Measurements from ENCODE around the gene PDE8A. TPM values are rescaled to one million over a fixed set of nuclear protein-coding genes. Genes with fewer than 3 reads are reported as not detected.
A peak's percentile ranks its signal among the peaks of the same experiment; 100 is the strongest.

PDE8A gene
- total and polyA plus RNA-seq, 2 donors (not counting 1 experiment from before 2014, with no cell fraction given): 17.7 to 26.3 TPM

- Histone ChIP-seq H3K9me3 (ENCODE audit: control insufficient read depth, insufficient read depth, low read depth, low read length) (no peaks in the 10 kb centered on the region), H3K9ac (ENCODE audit: insufficient read depth, low read length) (no peak overlapping the region), H3K4me2 (ENCODE audit: extremely low read depth, insufficient read depth, low read length) (no peak overlapping the region), H3K4me3 (replicated peaks in 1 of 4; ENCODE audit: control extremely low read depth in 1 of 4, insufficient read depth in 1 of 4, low read depth in 3 of 4, low read length in 4 of 4) (no peak overlapping the region), H4K20me1 (ENCODE audit: control insufficient read depth, extremely low read depth, insufficient read depth, low read length) (no peaks in the 10 kb centered on the region), H3K36me3 (ENCODE audit: control insufficient read depth, insufficient read depth, low read length) (no peaks in the 10 kb centered on the region), H3K4me1 (ENCODE audit: control insufficient read depth, extremely low read depth, insufficient read depth, low read length) (no peaks in the 10 kb centered on the region), H3K79me2 (ENCODE audit: control insufficient read depth, insufficient read depth, low read length) (no peaks in the 10 kb centered on the region), H3K27me3 (ENCODE audit: control insufficient read depth, insufficient read depth, low read length) (no peaks in the 10 kb centered on the region), H3K27ac (ENCODE audit: insufficient read depth, low read length) (no peak overlapping the region), H2AFZ (ENCODE audit: low read length) (no peak overlapping the region)
- no peak for TF ChIP-seq EZH2 (IDR thresholded peaks at IDR 0.05; ENCODE audit: low read length, missing control alignments)
- TF ChIP-seq, protein P1, sequence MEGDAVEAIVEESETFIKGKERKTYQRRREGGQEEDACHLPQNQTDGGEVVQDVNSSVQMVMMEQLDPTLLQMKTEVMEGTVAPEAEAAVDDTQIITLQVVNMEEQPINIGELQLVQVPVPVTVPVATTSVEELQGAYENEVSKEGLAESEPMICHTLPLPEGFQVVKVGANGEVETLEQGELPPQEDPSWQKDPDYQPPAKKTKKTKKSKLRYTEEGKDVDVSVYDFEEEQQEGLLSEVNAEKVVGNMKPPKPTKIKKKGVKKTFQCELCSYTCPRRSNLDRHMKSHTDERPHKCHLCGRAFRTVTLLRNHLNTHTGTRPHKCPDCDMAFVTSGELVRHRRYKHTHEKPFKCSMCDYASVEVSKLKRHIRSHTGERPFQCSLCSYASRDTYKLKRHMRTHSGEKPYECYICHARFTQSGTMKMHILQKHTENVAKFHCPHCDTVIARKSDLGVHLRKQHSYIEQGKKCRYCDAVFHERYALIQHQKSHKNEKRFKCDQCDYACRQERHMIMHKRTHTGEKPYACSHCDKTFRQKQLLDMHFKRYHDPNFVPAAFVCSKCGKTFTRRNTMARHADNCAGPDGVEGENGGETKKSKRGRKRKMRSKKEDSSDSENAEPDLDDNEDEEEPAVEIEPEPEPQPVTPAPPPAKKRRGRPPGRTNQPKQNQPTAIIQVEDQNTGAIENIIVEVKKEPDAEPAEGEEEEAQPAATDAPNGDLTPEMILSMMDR (conservative IDR thresholded peaks at IDR 0.05 in 1 of 2, IDR thresholded peaks at IDR 0.05 in 1 of 2; ENCODE audit: low read depth in 1 of 2, low read length in 2 of 2): no peak
- DNase-seq (ENCODE audit: low read depth in 2 of 2): no peak
Observed at GRCh38 chr15:85151145-85151544, 169.5 kb downstream of the PDE8A start.

DNA sequence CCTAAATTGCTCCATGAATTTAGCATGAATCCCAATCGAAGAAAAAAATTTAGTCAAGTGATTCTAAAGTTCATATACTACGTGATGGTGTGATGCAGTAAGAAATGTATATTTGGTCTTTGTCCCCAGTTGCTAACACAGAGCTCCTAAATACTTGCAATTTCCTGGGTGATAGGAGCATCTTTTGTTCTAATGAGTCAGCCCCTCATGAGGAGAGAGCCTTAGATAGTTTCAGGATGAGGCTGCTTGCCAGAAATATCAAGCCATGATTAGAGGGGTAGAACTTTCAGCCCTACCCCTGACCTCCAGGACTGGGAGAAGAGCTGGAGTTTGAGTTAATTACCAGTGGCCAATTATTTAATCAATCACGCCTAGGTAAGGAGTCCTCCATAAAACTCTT lies 170.2 kb downstream of the PDE8A start:
- peak in 1 of 2 donors; percentile 31 for DNase-seq (ENCODE audit: low read depth in 2 of 2)
- H3K9me3 ChIP-seq (ENCODE audit: control insufficient read depth, insufficient read depth, low read depth, low read length): no peaks in the 10 kb centered on the region
- no peaks in the 10 kb centered on the region for H4K20me1 ChIP-seq (ENCODE audit: control insufficient read depth, extremely low read depth, insufficient read depth, low read length)
- H3K27ac ChIP-seq (ENCODE audit: insufficient read depth, low read length): no peak overlapping the region
- TF ChIP-seq EZH2 (IDR thresholded peaks at IDR 0.05; ENCODE audit: low read length, missing control alignments): no peak
- TF ChIP-seq, protein P1 (conservative IDR thresholded peaks at IDR 0.05 in 1 of 2, IDR thresholded peaks at IDR 0.05 in 1 of 2; ENCODE audit: low read depth in 1 of 2, low read length in 2 of 2): no peak
- H3K4me1 ChIP-seq (ENCODE audit: control insufficient read depth, extremely low read depth, insufficient read depth, low read length): no peaks in the 10 kb centered on the region
- no peak overlapping the region for H3K9ac ChIP-seq (ENCODE audit: insufficient read depth, low read length)
- no peaks in the 10 kb centered on the region for H3K36me3 ChIP-seq (ENCODE audit: control insufficient read depth, insufficient read depth, low read length)
- H3K4me2 ChIP-seq (ENCODE audit: extremely low read depth, insufficient read depth, low read length): no peak overlapping the region
- H3K27me3 ChIP-seq (ENCODE audit: control insufficient read depth, insufficient read depth, low read length): no peaks in the 10 kb centered on the region
- no peak overlapping the region for H3K4me3 ChIP-seq (replicated peaks in 1 of 4; ENCODE audit: control extremely low read depth in 1 of 4, insufficient read depth in 1 of 4, low read depth in 3 of 4, low read length in 4 of 4)
- H3K79me2 ChIP-seq (ENCODE audit: control insufficient read depth, insufficient read depth, low read length): no peaks in the 10 kb centered on the region
- no peak overlapping the region for H2AFZ ChIP-seq (ENCODE audit: low read length)

DNA sequence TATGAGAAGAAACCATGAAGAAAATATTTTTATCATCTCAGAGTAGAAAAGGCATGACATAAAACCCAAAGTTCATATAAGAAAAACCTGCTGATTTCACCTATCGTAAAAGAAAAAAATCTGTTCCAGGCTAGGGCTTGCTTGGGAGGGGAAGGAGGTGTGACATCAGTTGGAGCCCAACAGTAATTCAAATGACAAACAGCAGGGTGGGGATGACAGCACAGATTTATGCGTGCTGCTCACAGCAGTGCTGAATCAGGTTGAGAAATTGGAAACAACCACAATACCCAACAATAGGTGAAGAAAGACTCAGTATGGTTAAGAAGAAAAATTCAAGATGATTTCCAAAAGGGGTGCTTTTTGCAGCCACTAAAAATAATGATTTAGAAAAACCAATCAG lies 172.4 kb downstream of the PDE8A start:
- Histone ChIP-seq H3K9ac (ENCODE audit: insufficient read depth, low read length) (no peak overlapping the region), H4K20me1 (ENCODE audit: control insufficient read depth, extremely low read depth, insufficient read depth, low read length) (no peaks in the 10 kb centered on the region), H3K4me3 (replicated peaks in 1 of 4; ENCODE audit: control extremely low read depth in 1 of 4, insufficient read depth in 1 of 4, low read depth in 3 of 4, low read length in 4 of 4) (no peak overlapping the region)

More for the DNA sequence above, 172.4 kb downstream of the PDE8A start:
- Histone ChIP-seq H3K4me1 (ENCODE audit: control insufficient read depth, extremely low read depth, insufficient read depth, low read length) (no peaks in the 10 kb centered on the region), H3K27ac (ENCODE audit: insufficient read depth, low read length) (no peak overlapping the region), H3K79me2 (ENCODE audit: control insufficient read depth, insufficient read depth, low read length) (no peaks in the 10 kb centered on the region), H3K27me3 (ENCODE audit: control insufficient read depth, insufficient read depth, low read length) (no peaks in the 10 kb centered on the region), H3K4me2 (ENCODE audit: extremely low read depth, insufficient read depth, low read length) (no peak overlapping the region), H2AFZ (ENCODE audit: low read length) (no peak overlapping the region), H3K36me3 (ENCODE audit: control insufficient read depth, insufficient read depth, low read length) (no peaks in the 10 kb centered on the region), H3K9me3 (ENCODE audit: control insufficient read depth, insufficient read depth, low read depth, low read length) (no peaks in the 10 kb centered on the region)
- TF ChIP-seq, protein P1 (conservative IDR thresholded peaks at IDR 0.05 in 1 of 2, IDR thresholded peaks at IDR 0.05 in 1 of 2; ENCODE audit: low read depth in 1 of 2, low read length in 2 of 2): no peak
- no peak for TF ChIP-seq EZH2 (IDR thresholded peaks at IDR 0.05; ENCODE audit: low read length, missing control alignments)
- no peak for DNase-seq (ENCODE audit: low read depth in 2 of 2)
